OCI-LY7 (cell line): ENCODE data around the gene SNCAIP.

ENCODE experiments used
- CTCF ChIP-seq: fragments of 200-600 bp; sonication (generic); conservative IDR thresholded peaks from 2 replicates; pipeline ENCODE4 v1.5.1; 2014; ENCODE audit warnings: mild to moderate bottlenecking, antibody characterized with exemption, low read length, moderate library complexity, mixed read lengths
- EZH2phosphoT487 ChIP-seq: fragments of 200-600 bp; sonication (generic); IDR thresholded peaks from 2 replicates; pipeline ENCODE4 v1.6.1; 2018; ENCODE audit warnings: low read depth, borderline replicate concordance, mild to moderate bottlenecking, mixed run types, antibody characterized with exemption, low read length, moderate library complexity, mixed read lengths

GRCh38 chr5:122435761-122436160 lies 123.7 kb downstream of the SNCAIP start:
- no peak for TF ChIP-seq CTCF
- no peak for TF ChIP-seq EZH2phosphoT487
